MCF 10A (cell line): ENCODE measurements around the gene STXBP5L. TPM values are rescaled to one million over a fixed set of nuclear protein-coding genes. Genes with fewer than 3 reads are reported as not detected.
"Not testable (repeated sequence)": the region's sequence is repeated elsewhere in the genome, so short reads cannot be mapped to it uniquely, and the experiment has no call there.

ENCODE experiments used
- BruUV-seq: library from RNA; stranded (reverse); fragments of 400-500 nt; replicated peaks from 2 replicates; lab custom pipeline; 2021; lab: Mats Ljungman, UMichigan
- CTCF ChIA-PET: fragments of 300-600 bp; sonication (Branson Sonifier 250); formaldehyde crosslinking; extraction: SDS; loops from one replicate; lab custom pipeline; 2021; ENCODE audit warnings: antibody characterized with exemption, inconsistent platforms; lab: Yijun Ruan, JAX
- POLR2A ChIA-PET: fragments of 300-600, 350-650 bp; sonication (Branson Sonifier 250); formaldehyde crosslinking; extraction: SDS; loops from one replicate; lab custom pipeline; 2020; ENCODE audit warnings: antibody characterized with exemption, inconsistent platforms; lab: Yijun Ruan, JAX
- DNase-seq: peaks from one replicate; pipeline ENCODE4 v3.0.0-alpha.2; 2018; ENCODE audit not compliant: unreplicated experiment
- H3K27ac Mint-ChIP-seq: one replicate; pipeline ENCODE4 v1.8.0; 2022; ENCODE audit warnings: mild to moderate bottlenecking, low read depth, mixed read lengths; ENCODE audit not compliant: unreplicated experiment
- H3K27me3 Mint-ChIP-seq: one replicate; pipeline ENCODE4 v1.8.0; 2022; ENCODE audit warnings: mixed read lengths; ENCODE audit not compliant: insufficient read depth, unreplicated experiment
- H3K36me3 Mint-ChIP-seq: one replicate; pipeline ENCODE4 v1.8.0; 2022; ENCODE audit warnings: mild to moderate bottlenecking, moderate library complexity, mixed read lengths; ENCODE audit not compliant: insufficient read depth, unreplicated experiment
- H3K4me1 Mint-ChIP-seq: one replicate; pipeline ENCODE4 v1.8.0; 2022; ENCODE audit warnings: mixed read lengths; ENCODE audit not compliant: insufficient read depth, unreplicated experiment
- H3K4me3 Mint-ChIP-seq: one replicate; pipeline ENCODE4 v1.8.0; 2022; ENCODE audit warnings: mild to moderate bottlenecking, moderate library complexity, mixed read lengths; ENCODE audit not compliant: unreplicated experiment
- H3K9me3 Mint-ChIP-seq: one replicate; pipeline ENCODE4 v1.8.0; 2022; ENCODE audit warnings: mixed read lengths; ENCODE audit not compliant: unreplicated experiment
- CTCF ChIP-seq: fragments of 200-600 bp; IDR thresholded peaks from one replicate; pipeline ENCODE4 v1.8.0; 2022; ENCODE audit warnings: antibody characterized with exemption, mild to moderate bottlenecking; ENCODE audit not compliant: unreplicated experiment
- intact Hi-C: fragments of 100-400 bp; cut with micrococcal nuclease; formaldehyde crosslinking; loops from 2 replicates; pipeline ENCODE4 v1.14.1; 2022
- total RNA-seq: library from RNA; stranded (reverse); gene quantifications from 2 replicates; pipeline ENCODE4 v1.2.3, GENCODE V29; 2022

Gene STXBP5L
- total RNA-seq, 1 experiment from 2014 or later: not detected

GRCh38 chr3:121072133-121072532 is 164.1 kb downstream of the STXBP5L start:
- ChIA-PET POLR2A (no interaction called here), CTCF (no interaction called here)

GRCh38 chr3:121073011-121073410 is 165.0 kb downstream of the STXBP5L start:
- intact Hi-C loops: no loop called here
- H3K27me3 Mint-ChIP-seq: no peaks in the 10 kb centered on the region
- no peak for TF ChIP-seq CTCF
- no peaks in the 10 kb centered on the region for H3K4me1 Mint-ChIP-seq
- H3K27ac Mint-ChIP-seq: no peak overlapping the region
- H3K36me3 Mint-ChIP-seq: no peaks in the 10 kb centered on the region
- no peak overlapping the region for H3K4me3 Mint-ChIP-seq
- no peak for DNase-seq
- POLR2A ChIA-PET: no interaction called here
- CTCF ChIA-PET: no interaction called here
- no peaks in the 10 kb centered on the region for H3K9me3 Mint-ChIP-seq
- BruUV-seq: no TSS peak

More at GRCh38 chr3:121072133-121072532, 164.1 kb downstream of the STXBP5L start:
- no TSS peak for BruUV-seq
- TF ChIP-seq CTCF: no peak
- H3K27ac Mint-ChIP-seq: no peak overlapping the region
- H3K4me1 Mint-ChIP-seq: no peaks in the 10 kb centered on the region
- H3K36me3 Mint-ChIP-seq: no peaks in the 10 kb centered on the region
- no peaks in the 10 kb centered on the region for H3K27me3 Mint-ChIP-seq
- H3K9me3 Mint-ChIP-seq: no peaks in the 10 kb centered on the region
- DNase-seq: peak; percentile 50
- intact Hi-C loops: no loop called here
- no peak overlapping the region for H3K4me3 Mint-ChIP-seq

GRCh38 chr3:121075191-121075590 is 167.2 kb downstream of the STXBP5L start:
- ChIA-PET CTCF (no interaction called here), POLR2A (no interaction called here)
- intact Hi-C loops: no loop called here
- no peaks in the 10 kb centered on the region for H3K4me1 Mint-ChIP-seq
- no peaks in the 10 kb centered on the region for H3K27me3 Mint-ChIP-seq
- no peak for TF ChIP-seq CTCF
- no peaks in the 10 kb centered on the region for H3K9me3 Mint-ChIP-seq
- BruUV-seq: no TSS peak
- H3K36me3 Mint-ChIP-seq: no peaks in the 10 kb centered on the region
- no peak for DNase-seq
- no peak overlapping the region for H3K27ac Mint-ChIP-seq
- no peak overlapping the region for H3K4me3 Mint-ChIP-seq

- H3K4me1 Mint-ChIP-seq, intact Hi-C loops, BruUV-seq, DNase-seq, H3K9me3 Mint-ChIP-seq, H3K27ac Mint-ChIP-seq, H3K36me3 Mint-ChIP-seq, H3K4me3 Mint-ChIP-seq, POLR2A ChIA-PET, CTCF ChIA-PET, H3K27me3 Mint-ChIP-seq: not testable (repeated sequence)
Observed at GRCh38 chr3:121078378-121079101, 170.5 kb downstream of the STXBP5L start.
